GM12878 (cell line): ENCODE data around the gene COL8A2. TPM values are rescaled to one million over a fixed set of nuclear protein-coding genes. Genes with fewer than 3 reads are reported as not detected.

Experiments used
- BCL11A ChIP-seq: IDR thresholded peaks from 2 replicates; pipeline ENCODE4 v1.6.1; 2011; ENCODE audit warnings: low read depth, low read length
- E2F4 ChIP-seq: IDR thresholded peaks from 2 replicates; pipeline ENCODE4 v1.6.1; 2012; ENCODE audit warnings: low read depth, low read length, improper control_type of control experiment
- EZH2 ChIP-seq: IDR thresholded peaks from 2 replicates; pipeline ENCODE4 v1.6.1; 2012; ENCODE audit warnings: low read depth, mild to moderate bottlenecking, control low read depth, inconsistent platforms, low read length, borderline replicate concordance; ENCODE audit not compliant: control insufficient read depth
- FOS ChIP-seq: IDR thresholded peaks from 3 replicates; pipeline ENCODE4 v1.6.1; 2011; ENCODE audit warnings: borderline replicate concordance; ENCODE audit not compliant: insufficient read length; ENCODE audit errors: extremely low read depth
- GABPA ChIP-seq: IDR thresholded peaks from 2 replicates; pipeline ENCODE4 v1.6.1; 2014; ENCODE audit warnings: antibody characterized with exemption, low read depth, mild to moderate bottlenecking, inconsistent platforms
- GATAD2B ChIP-seq: fragments of 450-650 bp; conservative IDR thresholded peaks from 2 replicates; pipeline ENCODE4 v1.6.1; 2017; ENCODE audit warnings: low read depth, mild to moderate bottlenecking, moderate library complexity
- HDAC6 ChIP-seq: fragments of 200-600 bp; sonication (generic); IDR thresholded peaks from one replicate; pipeline ENCODE4 v1.8.0; 2017; ENCODE audit warnings: antibody characterized with exemption; ENCODE audit not compliant: unreplicated experiment
- IRF4 ChIP-seq: IDR thresholded peaks from 2 replicates; pipeline ENCODE4 v1.6.1; 2011; ENCODE audit warnings: low read depth, low read length
- MAX ChIP-seq: IDR thresholded peaks from 2 replicates; pipeline ENCODE4 v1.6.1; 2012; ENCODE audit warnings: low read depth, low read length, improper control_type of control experiment
- NBN ChIP-seq: fragments of 450-650 bp; IDR thresholded peaks from 2 replicates; pipeline ENCODE4 v1.6.1; 2016
- NR2C2 ChIP-seq: IDR thresholded peaks from 2 replicates; pipeline ENCODE4 v1.6.1; 2011; ENCODE audit warnings: borderline replicate concordance, low read depth; ENCODE audit not compliant: control insufficient read depth, insufficient read length
- POU2F2 ChIP-seq: IDR thresholded peaks from 3 replicates; pipeline ENCODE4 v1.6.1; 2011; ENCODE audit warnings: low read depth, mild to moderate bottlenecking, low read length, borderline replicate concordance
- RCOR1 ChIP-seq: conservative IDR thresholded peaks from 2 replicates; pipeline ENCODE4 v1.6.1; 2012; ENCODE audit warnings: low read depth, low read length, improper control_type of control experiment
- RELA ChIP-seq: fragments of 450-650 bp; IDR thresholded peaks from 2 replicates; pipeline ENCODE4 v1.8.0; 2014; ENCODE audit warnings: borderline replicate concordance; ENCODE audit not compliant: partially characterized antibody
- SIN3A ChIP-seq: IDR thresholded peaks from 2 replicates; pipeline ENCODE4 v1.6.1; 2012; ENCODE audit warnings: low read depth, low read length, improper control_type of control experiment
- SIX5 ChIP-seq: IDR thresholded peaks from 2 replicates; pipeline ENCODE4 v1.6.1; 2011; ENCODE audit warnings: mild to moderate bottlenecking, low read depth, low read length, moderate library complexity; ENCODE audit not compliant: severe bottlenecking
- STAT3 ChIP-seq: IDR thresholded peaks from 2 replicates; pipeline ENCODE4 v1.6.1; 2011; ENCODE audit warnings: low read depth, low read length, improper control_type of control experiment
- TCF12 ChIP-seq: IDR thresholded peaks from 2 replicates; pipeline ENCODE4 v1.6.1; 2011; ENCODE audit warnings: low read depth, mild to moderate bottlenecking, low read length
- ZNF207 ChIP-seq: fragments of 450-650 bp; IDR thresholded peaks from 2 replicates; pipeline ENCODE4 v1.6.1; 2014; ENCODE audit warnings: antibody characterized with exemption, mild to moderate bottlenecking, borderline replicate concordance
- ZNF384 ChIP-seq: IDR thresholded peaks from 2 replicates; pipeline ENCODE4 v1.6.1; 2012; ENCODE audit warnings: low read depth, mild to moderate bottlenecking, low read length, improper control_type of control experiment, borderline replicate concordance
- polyA plus RNA-seq, 11 experiments: library from polyadenylated mRNA; depleted of rRNA in 4 of 11; unstranded in 6 of 11; stranded (reverse) in 5 of 11; fragments of >200 nt; fragmentation: Nextera tagmentation in 4 of 11; fragmentation: Illumina TruSeq in 1 of 11; extraction: Ambion mirVana in 4 of 11; extraction: Trizol in 1 of 11; gene quantifications; 1 replicate in 1 of 11; 2 replicates in 10 of 11; pipeline versions ENCODE4 v1.2.1 to v1.2.3, GENCODE V29; 2011 to 2016; ENCODE audit warnings: inconsistent platforms in 2 of 11, missing spikeins in 2 of 11, low read depth in 1 of 11
- total RNA-seq, 4 experiments: library from RNA; depleted of rRNA in 3 of 4; stranded (reverse); fragments of >200 nt in 3 of 4; fragmentation: Illumina TruSeq in 1 of 4; extraction: Trizol in 1 of 4; gene quantifications; 2 replicates each; pipeline versions ENCODE4 v1.2.1 to v1.2.3, GENCODE V29; 2013 to 2021
- TF ChIP-seq, protein P1 (sequence below): fragments of 450-650 bp; IDR thresholded peaks from 2 replicates; pipeline ENCODE4 v1.6.1; 2017; ENCODE audit warnings: mild to moderate bottlenecking, moderate library complexity
- TF ChIP-seq, protein P2 (sequence below): fragments of 450-650 bp; IDR thresholded peaks from 2 replicates; pipeline ENCODE4 v1.6.1; 2017; ENCODE audit warnings: mild to moderate bottlenecking, moderate library complexity

COL8A2 gene
- total and polyA plus RNA-seq, 10 of the 15 experiments (the other 5 are each of a cell fraction or from before 2014, with no cell fraction given), result 0.01 TPM; not detected in 9

GRCh38 chr1:36123356-36123755 is 1.7 kb downstream of the COL8A2 start (continued):
- TF ChIP-seq POU2F2, result no peak
- TF ChIP-seq NBN, result peak; percentile 81
- no peak for TF ChIP-seq FOS
- no peak for TF ChIP-seq BCL11A
- no peak for TF ChIP-seq SIN3A
- TF ChIP-seq GATAD2B, result no peak
- TF ChIP-seq HDAC6, result no peak
- TF ChIP-seq, protein P1, sequence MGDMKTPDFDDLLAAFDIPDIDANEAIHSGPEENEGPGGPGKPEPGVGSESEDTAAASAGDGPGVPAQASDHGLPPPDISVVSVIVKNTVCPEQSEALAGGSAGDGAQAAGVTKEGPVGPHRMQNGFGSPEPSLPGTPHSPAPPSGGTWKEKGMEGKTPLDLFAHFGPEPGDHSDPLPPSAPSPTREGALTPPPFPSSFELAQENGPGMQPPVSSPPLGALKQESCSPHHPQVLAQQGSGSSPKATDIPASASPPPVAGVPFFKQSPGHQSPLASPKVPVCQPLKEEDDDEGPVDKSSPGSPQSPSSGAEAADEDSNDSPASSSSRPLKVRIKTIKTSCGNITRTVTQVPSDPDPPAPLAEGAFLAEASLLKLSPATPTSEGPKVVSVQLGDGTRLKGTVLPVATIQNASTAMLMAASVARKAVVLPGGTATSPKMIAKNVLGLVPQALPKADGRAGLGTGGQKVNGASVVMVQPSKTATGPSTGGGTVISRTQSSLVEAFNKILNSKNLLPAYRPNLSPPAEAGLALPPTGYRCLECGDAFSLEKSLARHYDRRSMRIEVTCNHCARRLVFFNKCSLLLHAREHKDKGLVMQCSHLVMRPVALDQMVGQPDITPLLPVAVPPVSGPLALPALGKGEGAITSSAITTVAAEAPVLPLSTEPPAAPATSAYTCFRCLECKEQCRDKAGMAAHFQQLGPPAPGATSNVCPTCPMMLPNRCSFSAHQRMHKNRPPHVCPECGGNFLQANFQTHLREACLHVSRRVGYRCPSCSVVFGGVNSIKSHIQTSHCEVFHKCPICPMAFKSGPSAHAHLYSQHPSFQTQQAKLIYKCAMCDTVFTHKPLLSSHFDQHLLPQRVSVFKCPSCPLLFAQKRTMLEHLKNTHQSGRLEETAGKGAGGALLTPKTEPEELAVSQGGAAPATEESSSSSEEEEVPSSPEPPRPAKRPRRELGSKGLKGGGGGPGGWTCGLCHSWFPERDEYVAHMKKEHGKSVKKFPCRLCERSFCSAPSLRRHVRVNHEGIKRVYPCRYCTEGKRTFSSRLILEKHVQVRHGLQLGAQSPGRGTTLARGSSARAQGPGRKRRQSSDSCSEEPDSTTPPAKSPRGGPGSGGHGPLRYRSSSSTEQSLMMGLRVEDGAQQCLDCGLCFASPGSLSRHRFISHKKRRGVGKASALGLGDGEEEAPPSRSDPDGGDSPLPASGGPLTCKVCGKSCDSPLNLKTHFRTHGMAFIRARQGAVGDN, result no peak
- TF ChIP-seq SIX5, result no peak
- no peak for TF ChIP-seq STAT3
- TF ChIP-seq NR2C2, result no peak
- no peak for TF ChIP-seq RELA
- TF ChIP-seq GABPA, result no peak
- peak; percentile 60; the same call in 1 of the 2 replicates for TF ChIP-seq IRF4
- TF ChIP-seq EZH2, result no peak
- peak; percentile 79 for TF ChIP-seq MAX
- TF ChIP-seq ZNF207, result no peak
- TF ChIP-seq E2F4, result no peak
- no peak for TF ChIP-seq TCF12
- TF ChIP-seq, protein P2, sequence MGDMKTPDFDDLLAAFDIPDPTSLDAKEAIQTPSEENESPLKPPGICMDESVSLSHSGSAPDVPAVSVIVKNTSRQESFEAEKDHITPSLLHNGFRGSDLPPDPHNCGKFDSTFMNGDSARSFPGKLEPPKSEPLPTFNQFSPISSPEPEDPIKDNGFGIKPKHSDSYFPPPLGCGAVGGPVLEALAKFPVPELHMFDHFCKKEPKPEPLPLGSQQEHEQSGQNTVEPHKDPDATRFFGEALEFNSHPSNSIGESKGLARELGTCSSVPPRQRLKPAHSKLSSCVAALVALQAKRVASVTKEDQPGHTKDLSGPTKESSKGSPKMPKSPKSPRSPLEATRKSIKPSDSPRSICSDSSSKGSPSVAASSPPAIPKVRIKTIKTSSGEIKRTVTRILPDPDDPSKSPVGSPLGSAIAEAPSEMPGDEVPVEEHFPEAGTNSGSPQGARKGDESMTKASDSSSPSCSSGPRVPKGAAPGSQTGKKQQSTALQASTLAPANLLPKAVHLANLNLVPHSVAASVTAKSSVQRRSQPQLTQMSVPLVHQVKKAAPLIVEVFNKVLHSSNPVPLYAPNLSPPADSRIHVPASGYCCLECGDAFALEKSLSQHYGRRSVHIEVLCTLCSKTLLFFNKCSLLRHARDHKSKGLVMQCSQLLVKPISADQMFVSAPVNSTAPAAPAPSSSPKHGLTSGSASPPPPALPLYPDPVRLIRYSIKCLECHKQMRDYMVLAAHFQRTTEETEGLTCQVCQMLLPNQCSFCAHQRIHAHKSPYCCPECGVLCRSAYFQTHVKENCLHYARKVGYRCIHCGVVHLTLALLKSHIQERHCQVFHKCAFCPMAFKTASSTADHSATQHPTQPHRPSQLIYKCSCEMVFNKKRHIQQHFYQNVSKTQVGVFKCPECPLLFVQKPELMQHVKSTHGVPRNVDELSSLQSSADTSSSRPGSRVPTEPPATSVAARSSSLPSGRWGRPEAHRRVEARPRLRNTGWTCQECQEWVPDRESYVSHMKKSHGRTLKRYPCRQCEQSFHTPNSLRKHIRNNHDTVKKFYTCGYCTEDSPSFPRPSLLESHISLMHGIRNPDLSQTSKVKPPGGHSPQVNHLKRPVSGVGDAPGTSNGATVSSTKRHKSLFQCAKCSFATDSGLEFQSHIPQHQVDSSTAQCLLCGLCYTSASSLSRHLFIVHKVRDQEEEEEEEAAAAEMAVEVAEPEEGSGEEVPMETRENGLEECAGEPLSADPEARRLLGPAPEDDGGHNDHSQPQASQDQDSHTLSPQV, result no peak
- no peak for TF ChIP-seq ZNF384
- TF ChIP-seq RCOR1, result no peak
